Renal cortex interstitium (tissue), 11 donors: ENCODE results near the gene XXYLT1. TPM values are rescaled to one million over a fixed set of nuclear protein-coding genes. Genes with fewer than 3 reads are reported as not detected.

Source experiments
- DNase-seq, 11 donors: peaks; one replicate each; pipeline ENCODE4 v3.0.0-alpha.2; 2013; ENCODE audit warnings: low read depth in 9 of 11, low spot score in 4 of 11; ENCODE audit errors: extremely low read depth in 1 of 11
- polyA plus RNA-seq, 3 donors: library from polyadenylated mRNA; unstranded; fragments of 120-200 nt; gene quantifications; one replicate each; pipeline ENCODE4 v1.2.1, GENCODE V29; 2013; ENCODE audit not compliant: insufficient read length in 3 of 3

Gene XXYLT1
- polyA plus RNA-seq, 3 donors, result 27.3 to 35.5 (median 27.8) TPM

DNA sequence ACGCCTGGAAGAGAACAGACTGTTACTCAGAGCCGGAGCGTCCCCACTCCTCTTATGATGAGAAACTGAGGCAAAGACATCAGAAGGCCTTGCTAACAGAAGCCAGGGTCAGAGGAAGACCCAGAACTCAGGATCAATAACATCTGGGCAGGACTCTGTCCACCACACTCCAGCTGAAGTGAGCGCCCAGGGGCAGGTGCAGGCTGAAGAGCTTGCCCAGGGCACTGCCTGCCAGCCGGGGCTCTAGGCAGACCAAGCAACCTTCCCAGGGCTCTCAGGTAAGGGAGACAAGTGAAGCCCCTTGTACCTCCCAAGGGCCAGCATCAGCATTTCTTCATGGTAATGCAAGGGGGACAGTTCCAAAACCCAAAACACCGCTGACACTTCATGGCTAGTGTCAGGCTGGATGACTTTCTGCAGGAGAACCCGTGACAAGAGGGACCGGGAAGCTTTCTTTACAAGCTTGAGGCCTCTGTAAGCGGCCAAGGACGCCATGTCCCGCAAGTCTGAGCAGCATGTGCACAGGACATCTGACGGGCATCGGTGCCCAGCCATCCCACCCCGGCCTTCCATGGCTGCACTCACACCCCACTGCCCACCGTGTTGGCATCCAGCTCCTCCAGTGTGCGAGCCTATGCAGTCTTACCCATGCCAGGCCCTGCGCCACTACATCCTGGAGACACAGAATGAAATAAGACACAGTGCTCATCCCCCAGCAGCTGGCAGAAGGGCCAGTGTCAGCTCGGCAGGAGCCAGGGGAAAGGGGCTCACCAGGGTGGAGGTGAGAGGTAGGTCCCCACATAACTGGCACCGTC is 14.1 kb downstream of the XXYLT1 start:
- no peak for DNase-seq

DNA sequence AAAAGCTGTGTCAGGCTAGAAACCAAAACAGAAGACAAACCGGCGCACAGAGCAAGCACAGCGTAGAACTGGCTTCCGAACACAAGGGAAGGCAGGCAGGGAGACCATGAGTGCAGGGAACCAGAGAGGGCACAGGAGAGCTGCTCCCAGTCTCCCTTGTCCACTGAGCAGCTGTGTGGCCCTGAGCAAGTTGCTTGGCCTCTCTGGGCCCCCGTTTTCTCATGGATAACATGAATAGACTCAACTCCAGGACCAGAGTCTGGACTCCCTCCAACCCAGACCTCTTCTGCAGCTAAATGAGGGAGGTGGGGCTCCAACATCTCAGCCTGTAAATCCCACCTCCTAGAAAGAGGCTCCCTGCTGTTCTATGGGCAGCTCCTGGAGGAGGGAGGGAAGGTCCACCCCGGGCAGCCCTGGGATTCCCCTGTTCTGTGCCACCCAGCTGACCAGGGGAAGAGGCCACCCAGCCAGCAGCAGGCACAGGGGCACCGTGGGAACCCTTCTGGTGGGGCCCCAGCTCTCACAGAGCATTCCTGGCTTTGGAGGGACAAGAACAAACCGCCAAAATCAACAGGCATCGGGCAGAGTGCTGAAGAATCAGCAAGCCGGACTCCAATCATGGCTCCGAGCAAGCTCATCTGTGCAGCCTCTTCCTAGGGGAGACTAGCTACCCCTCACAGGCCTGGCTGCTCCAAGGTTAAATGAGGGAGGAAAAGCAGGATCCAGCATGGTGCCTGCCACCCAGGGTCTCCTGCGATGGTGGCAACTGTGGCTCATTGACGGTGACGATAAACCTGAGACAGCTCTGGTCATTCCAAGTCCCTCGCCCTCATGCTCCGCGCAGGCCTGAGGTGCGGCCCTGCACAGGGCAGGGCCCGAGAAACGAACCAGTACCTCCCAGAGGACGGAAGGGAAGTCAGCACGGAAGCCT is 15.1 kb downstream of the XXYLT1 start:
- DNase-seq, result no peak

DNA sequence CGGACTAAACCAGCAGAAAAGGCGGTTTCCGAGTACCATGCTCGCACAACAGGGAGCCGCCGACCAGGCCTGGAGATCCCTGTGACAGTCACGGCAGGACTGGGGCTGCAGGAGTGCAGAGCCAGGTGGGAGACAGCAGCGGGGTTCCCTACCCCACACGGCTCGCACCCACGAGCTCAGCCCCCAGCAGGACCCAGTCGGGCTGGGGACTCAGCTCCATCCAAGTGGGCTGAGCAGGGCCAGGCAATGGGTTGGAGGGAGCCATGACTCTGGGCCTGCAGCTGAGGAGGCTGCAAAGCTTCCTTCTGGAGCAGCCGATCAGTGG is 15.8 kb downstream of the XXYLT1 start:
- DNase-seq, result no peak

DNA sequence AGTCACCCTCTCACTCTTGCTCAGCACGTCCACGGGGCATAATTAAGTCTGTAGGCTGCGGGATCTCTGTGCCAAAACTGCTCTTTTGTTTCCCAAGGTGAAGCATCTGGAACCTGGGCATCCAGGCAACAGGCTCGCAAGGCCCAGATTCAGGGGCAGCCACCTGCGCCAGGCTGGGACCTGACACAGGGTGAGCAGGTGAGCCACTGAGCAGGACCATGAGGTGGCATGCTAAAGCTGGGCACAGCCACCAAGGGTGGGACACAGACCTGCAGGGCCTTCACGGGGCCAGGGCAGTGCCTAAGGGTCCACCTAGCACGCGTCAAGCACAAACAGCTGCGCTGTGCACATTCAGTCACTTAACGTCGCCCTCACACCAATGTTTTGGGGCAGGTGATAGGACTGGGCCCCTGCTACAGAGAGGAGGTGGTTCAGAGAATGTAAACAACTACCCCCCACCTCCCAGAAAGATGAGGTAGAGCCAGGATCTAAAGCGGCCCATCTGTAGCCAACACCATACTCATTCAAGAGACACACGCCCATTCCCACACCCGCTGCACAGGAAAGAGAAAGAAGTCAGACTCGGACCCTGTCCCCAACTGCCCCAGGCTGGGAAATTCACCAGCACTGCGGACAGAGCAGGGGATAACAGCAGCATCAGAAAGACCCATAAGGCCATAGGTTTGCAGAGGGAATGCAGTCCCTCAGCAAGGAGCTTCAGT is 16.3 kb downstream of the XXYLT1 start:
- no peak for DNase-seq

DNA sequence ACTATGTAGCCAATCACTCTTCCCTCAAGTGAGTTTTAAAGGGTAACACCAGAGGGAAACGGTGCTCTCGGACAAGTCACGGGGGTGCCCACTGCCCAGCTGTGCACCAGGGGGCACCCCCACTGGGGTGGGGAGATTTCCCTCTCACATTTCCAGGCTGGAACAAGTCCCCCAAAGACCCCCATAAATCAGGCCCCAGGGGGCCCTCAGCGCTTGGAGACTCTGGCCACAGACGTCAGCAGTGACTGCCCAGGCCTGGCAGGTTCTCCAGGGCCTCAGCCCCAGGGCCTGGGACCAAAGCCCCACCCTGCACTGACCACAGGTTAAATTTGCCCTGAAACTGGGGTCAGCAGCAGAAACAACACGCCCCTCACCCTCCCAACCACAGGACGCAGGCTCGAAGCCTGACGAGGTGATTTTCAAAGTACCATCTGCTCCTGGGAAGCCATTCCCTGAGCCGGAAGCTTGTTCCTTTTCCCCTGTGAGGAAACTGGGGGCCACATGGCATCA is 17.0 kb downstream of the XXYLT1 start:
- DNase-seq, result no peak

DNA sequence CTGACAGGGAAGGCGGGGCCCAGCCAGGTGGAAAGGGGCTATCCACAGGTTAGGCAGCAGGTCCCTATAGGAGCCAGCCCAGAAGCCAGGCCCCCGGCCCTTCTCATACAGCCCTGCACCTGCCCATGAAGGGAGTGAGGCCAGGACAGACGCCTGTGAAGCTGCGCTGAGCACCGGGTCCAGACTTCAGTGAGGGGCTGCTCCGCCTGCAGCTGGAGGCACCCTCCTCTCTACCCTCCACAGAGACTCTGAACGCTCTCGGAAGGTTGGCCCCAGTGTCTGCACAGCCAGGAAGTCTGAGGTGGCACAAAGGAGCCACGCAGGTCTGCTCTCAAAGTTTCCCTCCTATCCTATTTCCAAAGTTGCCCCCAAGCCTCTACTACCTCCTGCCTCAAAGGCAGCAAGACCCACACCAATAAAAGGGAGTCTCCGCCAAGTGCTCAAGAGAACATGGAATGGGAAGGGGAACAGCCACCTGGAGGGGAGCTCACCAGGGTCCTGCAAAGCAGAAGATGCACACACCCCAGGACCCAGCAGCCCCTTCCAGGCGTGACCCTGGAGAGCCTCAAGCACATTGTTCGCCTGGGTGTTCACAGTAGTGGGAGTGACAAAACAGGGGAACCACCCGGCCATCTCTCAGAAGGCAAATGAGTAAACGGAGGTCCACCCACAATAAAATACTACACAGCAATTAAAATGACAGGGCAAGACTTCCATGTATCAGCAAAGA is 19.5 kb downstream of the XXYLT1 start:
- no peak for DNase-seq

DNA sequence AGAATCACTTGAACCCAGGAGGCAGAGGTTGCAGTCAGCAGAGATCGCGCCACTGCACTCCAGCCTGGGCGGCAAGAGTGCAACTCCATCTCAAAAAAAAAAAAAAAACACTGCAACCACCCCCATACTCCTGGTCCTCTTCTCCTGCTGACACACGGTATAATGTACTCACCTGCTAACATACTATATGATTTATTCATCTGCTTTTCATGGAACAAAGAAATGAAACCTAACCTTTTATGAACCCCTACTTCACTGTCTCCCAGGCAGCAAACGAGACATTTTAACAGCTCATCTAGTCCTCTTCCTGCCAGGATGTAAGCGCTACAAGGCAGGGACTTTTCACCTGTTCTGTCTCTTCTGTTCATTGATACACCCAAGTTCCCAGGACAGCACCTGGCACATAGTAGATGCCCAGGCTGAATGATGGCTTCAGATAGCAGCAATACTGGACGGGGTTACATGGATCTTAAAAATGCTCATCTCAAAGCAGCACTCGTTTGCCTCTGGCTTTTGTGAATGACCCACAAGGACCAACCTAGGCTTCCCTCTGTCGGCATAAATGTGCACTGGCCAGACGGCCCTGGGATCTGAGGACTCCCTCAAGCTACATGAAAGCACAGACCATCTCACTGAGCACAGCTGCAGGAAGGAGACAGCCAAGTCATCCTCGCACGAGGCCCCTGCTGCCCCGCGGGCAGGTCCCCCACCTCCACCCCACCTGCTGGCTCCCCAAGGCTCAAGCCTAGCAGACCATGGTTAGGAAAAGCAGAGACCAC is 20.3 kb downstream of the XXYLT1 start:
- no peak for DNase-seq

DNA sequence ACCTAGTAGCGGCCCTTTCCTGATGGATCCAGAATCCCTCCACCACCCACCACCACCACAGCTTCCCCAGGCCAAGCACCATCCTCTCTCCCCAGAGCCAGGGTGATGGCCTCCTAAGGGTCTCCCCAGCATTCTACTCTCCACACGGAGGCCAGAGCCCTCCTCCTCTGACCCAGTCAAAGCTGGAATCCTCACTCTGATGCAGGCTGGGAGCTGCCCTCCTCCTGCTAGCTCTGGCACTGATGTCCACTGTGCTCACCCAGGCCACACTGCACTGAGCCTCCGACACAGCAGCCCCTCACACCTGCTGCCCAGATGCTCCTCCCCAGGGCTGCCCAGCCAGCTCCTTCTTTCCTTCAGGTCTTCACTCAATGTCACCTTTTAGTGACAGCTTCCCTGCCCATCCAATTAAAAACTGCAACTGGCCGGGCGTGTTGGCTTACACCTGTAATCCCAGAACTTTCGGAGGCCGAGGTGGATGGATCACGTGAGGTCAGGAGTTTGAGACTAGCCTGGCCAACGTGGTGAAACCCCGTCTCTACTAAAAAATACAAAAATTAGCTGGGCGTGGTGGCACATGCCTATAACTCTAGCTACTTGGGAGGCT is 21.0 kb downstream of the XXYLT1 start:
- no peak for DNase-seq

DNA sequence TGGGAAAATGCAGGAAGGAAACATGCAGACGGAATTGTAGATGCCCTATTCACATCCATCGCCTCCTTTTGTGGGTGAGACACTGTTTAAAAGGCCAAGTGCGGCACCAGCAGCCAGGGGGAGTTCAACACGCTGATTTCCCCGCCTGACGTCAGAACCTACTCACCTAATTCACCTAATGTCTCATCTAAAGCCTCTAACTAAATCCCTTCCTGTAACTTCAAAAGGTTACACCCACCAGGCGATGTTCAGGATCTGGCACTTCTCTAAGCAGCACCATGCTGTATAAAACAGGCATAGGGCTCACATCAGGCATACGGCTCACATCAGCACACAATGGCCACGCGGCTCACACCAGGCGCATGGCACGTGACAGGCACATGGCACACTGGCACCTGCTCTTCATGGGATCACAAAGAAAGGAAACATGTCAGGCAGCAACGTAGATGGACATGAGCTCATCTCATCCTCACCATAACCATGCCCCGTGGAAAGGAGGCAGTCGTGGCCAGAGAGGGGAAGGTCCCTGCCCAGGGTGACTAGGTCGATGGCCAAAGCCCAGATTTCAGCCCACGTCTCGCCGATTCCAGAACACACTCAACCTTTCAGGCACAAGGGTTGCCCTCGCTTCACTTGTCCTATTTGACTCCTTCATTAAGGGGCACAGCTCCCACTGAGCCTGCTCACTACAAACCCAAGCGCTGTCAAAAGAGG is 21.7 kb downstream of the XXYLT1 start:
- no peak for DNase-seq

DNA sequence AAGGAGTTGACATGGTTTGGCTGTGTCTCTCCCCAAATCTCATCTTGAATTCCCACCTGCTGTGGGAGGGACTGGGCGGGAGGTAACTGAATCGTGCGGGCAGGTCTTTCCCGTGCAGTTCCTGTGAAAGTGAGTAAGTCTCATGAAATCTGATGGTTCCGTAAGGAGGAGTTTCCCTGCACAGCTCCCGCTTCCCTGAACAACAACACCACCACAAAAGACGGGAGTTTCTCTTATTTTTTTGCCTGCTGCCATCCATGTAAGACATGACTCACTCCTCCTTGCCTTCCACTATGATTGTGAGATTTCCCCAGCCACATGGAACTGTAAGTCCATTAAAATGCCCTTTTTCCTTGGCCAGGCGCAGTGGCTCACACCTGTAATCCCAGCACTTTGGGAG is 22.7 kb downstream of the XXYLT1 start:
- no peak for DNase-seq

DNA sequence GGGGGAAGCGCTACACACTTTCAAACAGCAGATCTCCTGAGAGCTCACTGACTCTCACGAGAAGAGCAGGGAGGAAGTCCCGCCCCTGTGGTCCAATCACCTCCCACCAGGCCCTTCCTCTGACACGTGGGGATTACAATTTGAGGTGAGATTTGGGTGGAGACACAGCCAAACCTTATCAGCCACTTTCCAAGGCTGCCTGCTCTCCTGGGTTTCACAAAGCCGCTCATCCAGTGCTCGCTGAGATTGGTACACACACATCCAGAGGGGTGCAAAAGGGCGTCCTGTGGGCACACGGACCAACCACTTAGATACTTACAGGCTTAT is 23.1 kb downstream of the XXYLT1 start:
- no peak for DNase-seq

DNA sequence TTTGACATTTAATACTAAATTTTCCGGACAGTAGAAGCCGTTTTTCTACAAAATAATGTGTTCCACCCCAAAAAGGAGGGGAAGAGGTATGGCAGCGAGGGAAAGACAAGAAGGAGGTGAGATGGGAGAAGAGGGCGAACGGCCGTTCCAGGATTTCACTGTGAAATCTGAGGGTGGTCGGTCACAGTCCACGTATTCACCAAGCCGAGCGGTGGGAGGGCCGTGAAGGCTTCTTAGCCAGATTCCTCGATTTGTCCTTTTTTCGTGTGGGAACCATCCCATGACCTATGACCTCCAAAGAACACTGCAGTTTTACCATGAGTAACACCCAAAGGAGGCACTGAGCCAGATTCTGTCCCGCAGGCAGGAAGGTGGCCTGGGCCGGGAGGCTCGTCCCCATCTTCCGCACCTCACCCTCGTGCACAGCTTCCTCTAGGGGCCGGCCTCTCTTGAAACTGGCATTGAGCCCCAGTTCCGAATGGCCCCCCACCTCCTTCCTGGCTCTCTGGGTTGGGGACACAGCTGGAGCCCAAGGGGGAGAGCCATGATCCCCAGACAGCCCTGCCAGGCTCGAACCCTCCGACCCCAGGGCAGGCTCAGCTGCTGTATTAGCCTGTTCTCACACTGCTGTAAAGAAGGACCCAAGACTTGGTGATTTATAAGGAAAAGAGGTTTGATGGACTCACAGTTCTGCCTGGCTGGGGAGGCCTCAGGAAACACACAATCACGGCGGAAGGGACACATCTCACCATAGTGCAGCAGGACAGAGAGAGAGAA is 23.7 kb downstream of the XXYLT1 start:
- DNase-seq, result no peak

DNA sequence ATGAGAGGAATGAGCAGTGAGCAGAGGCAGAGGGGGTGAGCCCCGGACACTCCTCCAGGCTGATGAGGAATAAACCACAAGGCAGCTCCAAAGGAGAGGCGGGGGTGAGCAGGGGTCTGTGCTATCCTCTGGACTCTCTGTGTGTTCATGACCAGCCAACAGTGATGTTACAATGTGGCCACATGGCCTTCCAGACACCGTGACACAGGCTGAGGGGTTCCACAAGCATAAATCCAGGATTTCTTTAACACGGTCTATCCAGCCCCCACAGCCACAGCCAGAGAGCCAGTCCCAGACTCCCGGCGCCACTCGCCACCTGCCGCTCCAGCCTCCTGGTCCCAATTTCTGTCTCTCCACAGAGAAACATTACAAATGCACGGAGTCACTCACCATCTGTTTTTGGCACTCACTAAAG is 24.4 kb downstream of the XXYLT1 start:
- DNase-seq, result no peak

DNA sequence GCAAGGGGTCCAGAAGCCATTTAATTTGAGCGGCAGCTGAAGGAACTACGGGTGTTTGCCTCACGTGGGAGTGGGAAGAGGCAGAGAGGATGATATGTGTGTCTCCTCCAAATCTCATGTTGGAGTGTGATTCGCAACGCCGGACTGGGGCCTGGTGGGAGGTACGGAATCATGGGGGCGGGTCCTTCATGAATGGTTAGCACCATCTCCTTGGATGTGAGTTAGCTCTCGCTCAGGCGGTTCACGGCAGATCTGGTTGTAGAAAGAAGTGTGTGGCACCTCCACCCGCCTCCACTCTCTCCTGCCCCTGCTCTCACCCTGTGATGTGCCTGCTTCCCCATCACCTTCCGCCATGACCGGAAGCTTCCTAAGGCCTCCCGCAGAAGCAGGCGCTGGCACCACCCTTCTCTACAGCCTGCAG is 25.4 kb downstream of the XXYLT1 start:
- no peak for DNase-seq

DNA sequence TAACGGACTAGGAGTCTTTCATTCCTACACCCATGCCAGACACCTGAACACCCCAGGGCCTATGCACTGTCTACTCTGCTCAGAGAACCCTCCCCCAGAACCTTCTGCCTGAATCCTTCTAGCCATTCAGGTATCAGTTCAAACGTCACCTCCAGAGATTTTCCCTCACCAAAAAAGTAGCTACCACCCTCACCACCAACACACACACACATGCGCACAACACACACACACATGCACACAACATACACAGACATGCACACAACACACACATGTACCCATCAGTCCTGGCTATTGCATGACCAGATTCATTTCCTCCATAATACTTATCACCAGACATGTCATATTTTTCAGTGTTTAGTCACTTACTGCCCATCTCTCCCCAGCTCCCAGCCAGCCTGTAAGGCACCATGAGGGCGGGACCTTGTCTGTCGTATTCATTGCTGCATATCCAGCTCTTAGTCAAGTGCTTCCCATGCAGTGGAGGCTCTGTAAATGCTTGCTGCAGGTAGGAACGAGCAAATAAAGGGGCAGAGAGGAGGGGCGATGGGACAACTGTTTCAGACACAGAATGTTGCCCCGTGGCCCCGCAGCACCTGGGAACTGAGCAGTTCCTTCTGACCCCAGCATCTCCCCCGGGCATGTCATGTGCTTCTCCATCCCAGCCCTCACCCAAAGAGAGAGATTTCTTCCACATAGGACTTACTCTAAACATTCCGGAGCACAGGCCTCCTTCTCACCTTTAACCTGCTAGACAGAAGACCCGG is 29.2 kb downstream of the XXYLT1 start:
- DNase-seq, result no peak

DNA sequence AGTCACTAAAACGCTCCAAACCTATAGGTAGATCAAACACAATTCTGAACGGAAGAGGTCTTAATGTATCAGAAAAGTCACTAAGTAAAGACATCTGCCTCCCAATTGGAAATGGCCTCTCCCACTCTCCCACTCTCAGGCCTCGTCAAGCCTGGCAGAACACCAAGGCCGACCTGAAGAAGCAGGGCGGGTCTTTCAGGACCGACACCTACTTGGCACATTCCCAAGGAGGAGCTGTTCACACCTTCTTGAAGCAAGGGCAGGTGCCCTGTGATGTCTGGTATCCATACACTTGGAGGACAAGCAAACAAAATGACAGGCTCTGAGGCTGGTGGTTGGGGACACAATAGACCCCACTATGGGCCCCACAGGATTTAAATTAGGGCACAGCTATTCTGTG is 30.0 kb downstream of the XXYLT1 start:
- DNase-seq, result no peak
